ENCODE measurements around the gene RAB11B. TPM values are rescaled to one million over a fixed set of nuclear protein-coding genes. Genes with fewer than 3 reads are reported as not detected.

Gene RAB11B
- total RNA-seq, 1 donor from 2014 or later, result 58.2 TPM

DNA sequence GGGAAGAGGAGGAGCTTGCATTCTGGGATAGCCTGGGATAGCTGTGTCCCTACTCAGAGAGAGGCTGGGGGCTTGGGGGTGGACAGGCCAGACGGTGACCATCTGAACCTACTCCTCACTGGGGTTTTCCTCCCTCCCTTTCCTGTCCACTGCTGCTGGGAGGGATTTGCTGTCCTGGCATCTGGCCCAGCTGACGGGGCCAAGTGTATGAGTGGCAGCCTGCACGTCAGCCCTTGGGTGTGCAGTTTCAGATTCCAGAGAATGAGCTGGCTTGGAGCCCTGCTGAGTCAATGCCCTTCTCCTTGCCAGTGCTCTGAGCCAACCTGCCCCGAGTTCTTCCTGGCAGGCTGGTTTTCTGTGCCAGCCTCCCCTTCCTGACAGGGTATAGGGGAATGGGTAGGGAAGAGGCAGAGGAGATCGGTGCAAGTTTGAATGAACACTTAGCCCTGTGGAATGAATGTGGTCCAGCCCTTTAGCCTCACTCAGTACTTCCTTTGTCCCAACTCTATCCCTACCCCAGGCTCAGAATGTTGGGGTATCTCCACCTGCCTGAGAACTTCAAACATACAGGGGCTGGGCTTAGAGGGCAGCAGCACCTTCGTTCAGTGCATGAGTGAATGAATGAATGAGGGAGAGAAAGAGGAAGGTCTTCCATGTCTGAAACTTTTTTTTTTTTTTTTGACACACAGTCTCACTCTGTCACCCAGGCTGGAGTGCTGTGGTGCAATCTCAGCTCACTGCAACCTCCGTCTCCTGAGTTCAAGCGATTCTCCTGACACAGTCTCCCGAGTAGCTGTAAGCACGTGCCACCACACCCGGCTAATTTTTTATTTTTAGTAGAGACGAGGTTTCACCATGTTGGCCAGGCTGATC, 28.0 kb upstream of the RAB11B start:
- H3K4me3 ChIP-seq (ENCODE audit: low read depth, low read length), result no peak overlapping the region
- peak; percentile 95 for DNase-seq (ENCODE audit: low read depth)
- no peaks in the 10 kb centered on the region for H3K27me3 ChIP-seq (ENCODE audit: control insufficient read depth, insufficient read depth, low read length)
- TF ChIP-seq, protein P1, sequence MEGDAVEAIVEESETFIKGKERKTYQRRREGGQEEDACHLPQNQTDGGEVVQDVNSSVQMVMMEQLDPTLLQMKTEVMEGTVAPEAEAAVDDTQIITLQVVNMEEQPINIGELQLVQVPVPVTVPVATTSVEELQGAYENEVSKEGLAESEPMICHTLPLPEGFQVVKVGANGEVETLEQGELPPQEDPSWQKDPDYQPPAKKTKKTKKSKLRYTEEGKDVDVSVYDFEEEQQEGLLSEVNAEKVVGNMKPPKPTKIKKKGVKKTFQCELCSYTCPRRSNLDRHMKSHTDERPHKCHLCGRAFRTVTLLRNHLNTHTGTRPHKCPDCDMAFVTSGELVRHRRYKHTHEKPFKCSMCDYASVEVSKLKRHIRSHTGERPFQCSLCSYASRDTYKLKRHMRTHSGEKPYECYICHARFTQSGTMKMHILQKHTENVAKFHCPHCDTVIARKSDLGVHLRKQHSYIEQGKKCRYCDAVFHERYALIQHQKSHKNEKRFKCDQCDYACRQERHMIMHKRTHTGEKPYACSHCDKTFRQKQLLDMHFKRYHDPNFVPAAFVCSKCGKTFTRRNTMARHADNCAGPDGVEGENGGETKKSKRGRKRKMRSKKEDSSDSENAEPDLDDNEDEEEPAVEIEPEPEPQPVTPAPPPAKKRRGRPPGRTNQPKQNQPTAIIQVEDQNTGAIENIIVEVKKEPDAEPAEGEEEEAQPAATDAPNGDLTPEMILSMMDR (IDR thresholded peaks at IDR 0.05; ENCODE audit: insufficient read depth, low read length, poor library complexity, severe bottlenecking), result no peak
- no peaks in the 10 kb centered on the region for H3K36me3 ChIP-seq (ENCODE audit: control insufficient read depth, insufficient read depth, low read length)

DNA sequence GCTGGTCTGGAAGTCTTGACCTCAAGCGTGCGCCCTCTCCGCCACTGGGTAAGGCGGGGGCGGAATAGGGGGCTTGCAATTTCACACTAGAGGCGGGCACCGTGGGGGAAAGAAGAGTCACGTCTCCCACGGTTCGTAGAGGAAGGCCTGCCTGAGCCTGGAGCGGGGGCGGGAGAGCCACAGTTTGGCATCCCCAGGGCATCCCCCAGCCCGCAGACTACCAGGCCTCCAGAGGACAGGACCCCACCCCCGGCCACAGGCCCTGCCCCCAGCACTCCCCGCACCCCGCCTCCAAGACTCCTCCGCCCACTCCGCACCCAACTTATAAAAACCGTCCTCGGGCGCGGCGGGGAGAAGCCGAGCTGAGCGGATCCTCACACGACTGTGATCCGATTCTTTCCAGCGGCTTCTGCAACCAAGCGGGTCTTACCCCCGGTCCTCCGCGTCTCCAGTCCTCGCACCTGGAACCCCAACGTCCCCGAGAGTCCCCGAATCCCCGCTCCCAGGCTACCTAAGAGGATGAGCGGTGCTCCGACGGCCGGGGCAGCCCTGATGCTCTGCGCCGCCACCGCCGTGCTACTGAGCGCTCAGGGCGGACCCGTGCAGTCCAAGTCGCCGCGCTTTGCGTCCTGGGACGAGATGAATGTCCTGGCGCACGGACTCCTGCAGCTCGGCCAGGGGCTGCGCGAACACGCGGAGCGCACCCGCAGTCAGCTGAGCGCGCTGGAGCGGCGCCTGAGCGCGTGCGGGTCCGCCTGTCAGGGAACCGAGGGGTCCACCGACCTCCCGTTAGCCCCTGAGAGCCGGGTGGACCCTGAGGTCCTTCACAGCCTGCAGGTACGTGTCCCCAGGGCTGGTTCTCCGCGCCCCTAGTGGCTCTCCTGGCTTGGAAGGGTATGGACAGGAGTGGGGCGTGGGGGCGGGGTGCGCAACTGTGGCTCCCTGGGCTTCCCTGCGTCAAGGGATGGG, 26.1 kb upstream of the RAB11B start, which contains the start of gene ANGPTL4:
ANGPTL4 (plus strand) TSS at position 353 of the 969 bp plus-strand sequence; CDS start at position 520, 167 bp downstream.
- Histone ChIP-seq H3K27me3 (ENCODE audit: control insufficient read depth, insufficient read depth, low read length) (no peaks in the 10 kb centered on the region), H3K4me3 (ENCODE audit: low read depth, low read length) (peak within 1 kb of the TSS; percentile 45), H3K36me3 (ENCODE audit: control insufficient read depth, insufficient read depth, low read length) (no peaks in the 10 kb centered on the region)
- TF ChIP-seq, protein P1 (IDR thresholded peaks at IDR 0.05; ENCODE audit: insufficient read depth, low read length, poor library complexity, severe bottlenecking), result peak; percentile 33
- no peak for DNase-seq (ENCODE audit: low read depth)

DNA sequence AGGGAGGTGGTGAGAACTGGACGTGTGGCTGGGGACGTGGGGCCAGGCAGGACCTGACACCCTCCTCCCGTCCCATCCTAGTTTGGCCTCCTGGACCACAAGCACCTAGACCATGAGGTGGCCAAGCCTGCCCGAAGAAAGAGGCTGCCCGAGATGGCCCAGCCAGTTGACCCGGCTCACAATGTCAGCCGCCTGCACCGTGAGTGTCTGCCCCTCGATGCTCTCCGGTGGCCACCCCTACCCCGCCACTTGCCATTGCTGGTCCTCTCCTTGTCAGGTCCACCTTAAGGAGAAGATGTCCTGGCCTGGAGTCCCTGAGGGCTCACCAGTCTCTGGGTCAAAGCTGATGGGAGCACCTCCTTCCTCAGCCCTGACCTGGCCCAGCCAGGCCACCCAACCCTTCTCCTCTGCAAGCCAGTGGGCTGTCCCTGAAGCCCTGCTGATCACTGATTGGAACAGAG, 24.0 kb upstream of the RAB11B start:
- DNase-seq (ENCODE audit: low read depth), result no peak
- no peak overlapping the region for H3K4me3 ChIP-seq (ENCODE audit: low read depth, low read length)
- no peaks in the 10 kb centered on the region for H3K36me3 ChIP-seq (ENCODE audit: control insufficient read depth, insufficient read depth, low read length)
- TF ChIP-seq, protein P1 (IDR thresholded peaks at IDR 0.05; ENCODE audit: insufficient read depth, low read length, poor library complexity, severe bottlenecking), result no peak
- H3K27me3 ChIP-seq (ENCODE audit: control insufficient read depth, insufficient read depth, low read length), result no peaks in the 10 kb centered on the region

DNA sequence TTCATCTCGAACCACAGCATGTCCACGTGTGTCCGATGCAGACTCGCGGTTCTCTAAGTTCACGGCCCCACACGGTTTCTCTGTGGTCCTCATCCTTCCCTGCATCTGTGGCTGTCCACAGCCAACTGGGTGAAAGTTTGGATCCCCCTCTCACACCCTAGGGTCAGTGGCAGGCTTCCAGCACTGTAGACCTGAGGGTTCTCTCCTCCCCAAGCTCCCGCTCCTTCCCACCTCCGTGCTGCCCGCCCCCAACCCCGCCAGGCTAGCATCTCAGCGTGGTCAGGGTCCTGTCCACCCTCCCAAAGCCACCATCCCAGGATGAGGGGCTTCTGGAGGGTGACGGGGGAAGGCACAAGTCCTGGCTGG, 23.2 kb upstream of the RAB11B start:
- Histone ChIP-seq H3K27me3 (ENCODE audit: control insufficient read depth, insufficient read depth, low read length) (no peaks in the 10 kb centered on the region), H3K4me3 (ENCODE audit: low read depth, low read length) (no peak overlapping the region), H3K36me3 (ENCODE audit: control insufficient read depth, insufficient read depth, low read length) (no peaks in the 10 kb centered on the region)
- TF ChIP-seq, protein P1 (IDR thresholded peaks at IDR 0.05; ENCODE audit: insufficient read depth, low read length, poor library complexity, severe bottlenecking), result no peak
- no peak for DNase-seq (ENCODE audit: low read depth)

DNA sequence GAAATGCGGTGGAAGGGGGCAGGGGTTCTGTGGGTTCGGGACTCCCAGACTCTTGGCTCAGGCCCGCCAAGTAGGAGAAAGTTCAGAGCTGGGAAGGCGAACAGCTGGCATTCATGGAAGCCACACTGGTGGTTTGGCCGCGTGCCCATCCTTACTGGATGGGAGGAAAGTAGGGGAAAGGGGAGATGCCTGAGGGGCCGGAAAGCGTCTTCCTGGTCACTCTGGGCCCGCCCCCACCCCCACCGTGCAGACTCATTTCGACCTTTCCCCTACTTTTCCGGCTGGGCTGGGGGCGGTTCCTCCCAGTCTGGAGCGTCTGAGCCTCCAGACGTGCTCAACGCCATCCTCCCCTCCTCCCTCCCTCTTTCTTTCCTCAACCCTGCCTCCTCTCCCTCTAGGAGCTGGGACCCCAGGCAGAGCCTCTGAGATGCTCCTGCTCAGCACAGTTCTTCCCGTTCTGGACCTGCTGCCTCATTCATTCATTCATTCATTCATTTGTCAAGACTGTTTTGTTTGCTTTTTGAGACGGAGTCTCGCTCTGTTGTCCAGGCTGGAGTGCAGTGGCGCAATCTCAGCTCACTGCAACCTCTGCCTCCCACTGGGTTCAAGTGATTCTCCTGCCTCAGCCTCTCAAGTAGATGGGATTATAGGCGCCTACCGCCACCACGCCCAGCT, 22.7 kb upstream of the RAB11B start:
- DNase-seq (ENCODE audit: low read depth), result peak; percentile 91
- TF ChIP-seq, protein P1 (IDR thresholded peaks at IDR 0.05; ENCODE audit: insufficient read depth, low read length, poor library complexity, severe bottlenecking), result no peak
- Histone ChIP-seq H3K4me3 (ENCODE audit: low read depth, low read length) (no peak overlapping the region), H3K36me3 (ENCODE audit: control insufficient read depth, insufficient read depth, low read length) (no peaks in the 10 kb centered on the region), H3K27me3 (ENCODE audit: control insufficient read depth, insufficient read depth, low read length) (no peaks in the 10 kb centered on the region)
